HG02970 (cell line): Measurements from ENCODE around the gene MBOAT7.
"Not testable (repeated sequence)": the region's sequence is repeated elsewhere in the genome, so short reads cannot be mapped to it uniquely, and the experiment has no call there.

Source experiments
- ATAC-seq: cut with Tn5 transposase; IDR thresholded peaks from one replicate; pipeline ENCODE4 v1.9.1; 2021; ENCODE audit warnings: mild to moderate bottlenecking, moderate library complexity, moderate number of reproducible peaks; ENCODE audit not compliant: unreplicated experiment, low FRiP score

The MBOAT7 gene, protein sequence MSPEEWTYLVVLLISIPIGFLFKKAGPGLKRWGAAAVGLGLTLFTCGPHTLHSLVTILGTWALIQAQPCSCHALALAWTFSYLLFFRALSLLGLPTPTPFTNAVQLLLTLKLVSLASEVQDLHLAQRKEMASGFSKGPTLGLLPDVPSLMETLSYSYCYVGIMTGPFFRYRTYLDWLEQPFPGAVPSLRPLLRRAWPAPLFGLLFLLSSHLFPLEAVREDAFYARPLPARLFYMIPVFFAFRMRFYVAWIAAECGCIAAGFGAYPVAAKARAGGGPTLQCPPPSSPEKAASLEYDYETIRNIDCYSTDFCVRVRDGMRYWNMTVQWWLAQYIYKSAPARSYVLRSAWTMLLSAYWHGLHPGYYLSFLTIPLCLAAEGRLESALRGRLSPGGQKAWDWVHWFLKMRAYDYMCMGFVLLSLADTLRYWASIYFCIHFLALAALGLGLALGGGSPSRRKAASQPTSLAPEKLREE

DNA sequence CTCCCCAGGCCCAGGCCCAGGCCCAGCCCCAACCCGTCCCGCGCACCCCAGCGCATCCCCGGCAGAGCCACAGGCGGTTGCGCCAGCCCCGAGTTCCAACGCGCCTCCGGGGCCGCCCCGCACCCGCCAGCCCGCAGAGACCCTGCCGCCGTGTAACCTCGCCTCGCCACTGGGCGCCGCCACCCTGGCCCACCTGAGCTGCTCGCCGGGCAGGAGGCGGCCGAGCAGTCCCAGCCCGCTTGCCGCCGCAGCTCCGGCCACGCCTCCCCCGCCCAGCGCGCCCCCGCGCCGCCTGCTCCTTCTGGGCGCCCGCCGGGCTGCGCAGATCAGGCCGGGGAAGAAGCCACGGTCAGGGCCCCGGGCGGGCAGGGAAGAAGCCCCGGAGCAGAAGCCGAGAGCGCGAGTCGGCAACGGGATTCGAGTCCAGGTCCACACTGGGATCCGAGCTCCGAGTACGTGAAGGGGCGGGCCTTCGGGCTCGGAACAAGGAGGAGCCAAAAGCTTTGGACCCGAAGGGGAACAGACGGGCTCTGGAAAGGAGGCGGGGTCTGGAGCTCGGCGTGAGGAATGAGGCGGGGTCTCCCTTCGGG, at the start of gene MBOAT7:
TSS of gene MBOAT7 (minus strand) at position 436 of the 590 bp plus-strand sequence. CDS start 1,072 bp downstream, outside the sequence.
- peak; percentile 11 for ATAC-seq

DNA sequence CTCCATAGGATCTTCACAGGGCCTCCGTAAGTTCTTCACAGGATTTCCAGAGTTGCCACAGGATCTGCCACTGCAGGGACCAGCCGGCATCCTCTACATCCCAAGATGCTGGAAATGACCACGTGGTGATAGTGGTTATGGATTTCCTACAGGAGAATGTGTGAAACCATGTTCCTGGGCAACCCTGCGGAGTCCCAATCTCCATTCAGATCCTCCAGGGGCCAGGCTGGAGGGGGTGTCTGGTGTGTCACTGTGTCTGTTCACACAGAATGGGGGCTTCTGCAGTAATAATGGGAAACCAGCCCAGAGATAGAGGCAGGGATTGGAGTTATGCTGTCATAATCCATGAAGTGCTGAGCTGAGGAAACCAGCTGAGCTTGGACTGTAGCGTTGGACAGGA, 44.6 kb upstream of the MBOAT7 start:
- ATAC-seq, result no peak

DNA sequence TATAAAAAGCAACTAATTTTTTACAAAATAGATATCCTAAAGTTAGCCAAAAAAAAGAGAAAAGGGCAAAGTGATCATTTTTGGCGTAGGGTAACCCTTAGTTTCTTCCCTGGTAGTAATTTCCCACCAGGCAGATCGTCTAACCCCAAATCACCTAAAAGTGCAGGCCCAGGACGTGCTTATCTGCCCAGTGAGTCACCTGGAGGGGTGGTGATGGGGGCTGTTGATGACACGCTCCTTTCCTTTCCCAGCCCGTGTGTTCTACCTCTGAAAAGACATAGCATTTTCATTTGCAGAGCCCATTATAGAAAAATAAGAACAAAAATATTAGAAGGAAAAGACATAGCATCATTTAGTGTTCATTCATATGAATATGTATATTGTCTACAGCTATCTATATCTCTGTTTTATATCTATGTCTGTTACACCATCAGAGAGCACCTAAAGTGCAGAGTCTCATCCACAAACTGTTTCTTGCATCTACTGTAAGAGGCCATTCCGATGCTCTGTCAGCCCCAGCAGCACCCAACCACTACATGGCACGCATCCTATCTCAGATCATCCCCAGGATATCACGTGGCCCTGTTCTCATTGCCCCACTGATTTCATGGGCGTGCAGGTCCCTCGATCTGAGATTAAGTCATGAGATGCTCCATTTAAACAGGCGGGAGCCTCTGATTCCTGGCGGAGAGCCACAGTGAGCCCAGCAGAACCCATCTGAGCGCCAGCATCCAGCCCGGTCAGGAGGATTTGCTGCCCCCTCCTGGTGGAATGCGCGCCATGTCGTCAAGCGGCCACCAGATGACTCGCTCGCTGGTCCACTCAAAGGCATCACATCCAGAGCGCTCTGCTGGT, 41.9 kb upstream of the MBOAT7 start:
- ATAC-seq, result no peak

DNA sequence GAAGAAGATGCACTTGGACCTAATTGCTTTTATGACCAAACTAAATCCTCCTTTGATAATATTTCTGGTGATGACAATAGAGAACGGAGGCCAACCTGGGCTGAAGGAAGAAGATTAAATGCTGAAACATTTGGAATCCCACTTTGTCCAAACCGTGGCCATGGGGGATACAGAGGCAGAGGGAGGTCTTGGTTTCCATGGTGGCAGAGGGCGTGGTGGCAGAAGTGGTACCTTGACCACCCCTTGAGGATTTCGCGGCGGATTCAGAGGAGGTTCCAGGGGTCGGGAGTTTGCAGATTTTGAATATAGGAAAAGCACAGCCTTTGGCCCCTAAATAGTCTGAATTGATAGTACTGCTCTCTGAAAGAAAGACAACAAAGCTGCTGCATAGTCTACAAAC, 40.7 kb upstream of the MBOAT7 start:
- no peak for ATAC-seq

DNA sequence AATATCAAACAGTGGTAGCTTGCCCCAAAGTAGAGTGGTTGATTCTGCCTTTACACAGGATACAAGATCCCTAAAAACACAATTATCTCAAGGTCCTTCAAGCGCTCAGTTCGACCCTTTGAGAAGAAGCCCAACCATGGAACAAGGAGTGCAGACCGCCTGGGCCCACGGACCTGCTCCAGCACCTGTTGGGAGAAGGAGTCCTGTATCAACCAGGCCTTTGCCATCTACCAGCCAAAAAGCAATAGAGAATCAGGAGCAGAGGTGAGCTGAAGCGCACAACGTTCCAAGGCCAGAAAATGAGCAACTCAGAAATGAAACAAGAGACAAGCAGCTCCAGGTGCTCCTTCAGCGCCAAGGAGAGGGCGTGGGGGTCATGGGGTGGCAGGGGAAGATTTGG, 39.8 kb upstream of the MBOAT7 start:
- no peak for ATAC-seq

DNA sequence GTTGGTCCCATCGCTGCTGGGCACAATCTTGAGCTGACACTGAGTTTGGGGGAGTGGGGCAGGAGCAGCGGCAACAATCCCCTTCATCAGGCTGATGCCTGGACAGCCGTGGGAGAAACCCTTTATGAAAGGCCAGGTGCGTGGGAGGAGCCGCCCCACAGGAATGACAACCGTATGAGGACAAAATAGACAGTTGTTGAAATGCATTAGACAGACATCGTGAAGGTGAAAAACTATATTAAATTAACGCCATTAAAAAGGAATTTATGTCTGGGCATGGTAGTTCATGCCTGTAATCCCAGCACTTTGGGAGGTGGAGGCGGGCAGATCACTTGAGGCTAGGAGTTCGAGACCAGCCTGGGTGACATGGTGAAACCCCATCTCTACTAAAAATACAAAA, 35.2 kb upstream of the MBOAT7 start:
- not testable (repeated sequence) for ATAC-seq

DNA sequence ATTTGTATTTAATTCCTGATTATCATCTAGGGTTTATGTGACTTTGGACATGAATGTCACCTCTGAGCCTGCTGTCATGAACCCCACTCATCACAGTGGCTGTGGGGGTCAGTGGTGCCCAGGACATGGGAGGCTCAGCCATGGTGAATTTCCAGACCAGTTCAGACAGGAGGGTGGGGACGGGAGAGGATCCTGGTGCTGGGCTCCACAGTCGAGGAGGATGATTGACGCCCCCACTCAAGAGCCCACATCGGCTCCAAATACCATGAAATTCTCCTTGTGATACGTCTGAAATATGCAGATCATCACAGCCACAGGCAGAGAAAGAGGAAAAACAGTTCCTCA, 34.5 kb upstream of the MBOAT7 start:
- ATAC-seq, result not testable (repeated sequence)

DNA sequence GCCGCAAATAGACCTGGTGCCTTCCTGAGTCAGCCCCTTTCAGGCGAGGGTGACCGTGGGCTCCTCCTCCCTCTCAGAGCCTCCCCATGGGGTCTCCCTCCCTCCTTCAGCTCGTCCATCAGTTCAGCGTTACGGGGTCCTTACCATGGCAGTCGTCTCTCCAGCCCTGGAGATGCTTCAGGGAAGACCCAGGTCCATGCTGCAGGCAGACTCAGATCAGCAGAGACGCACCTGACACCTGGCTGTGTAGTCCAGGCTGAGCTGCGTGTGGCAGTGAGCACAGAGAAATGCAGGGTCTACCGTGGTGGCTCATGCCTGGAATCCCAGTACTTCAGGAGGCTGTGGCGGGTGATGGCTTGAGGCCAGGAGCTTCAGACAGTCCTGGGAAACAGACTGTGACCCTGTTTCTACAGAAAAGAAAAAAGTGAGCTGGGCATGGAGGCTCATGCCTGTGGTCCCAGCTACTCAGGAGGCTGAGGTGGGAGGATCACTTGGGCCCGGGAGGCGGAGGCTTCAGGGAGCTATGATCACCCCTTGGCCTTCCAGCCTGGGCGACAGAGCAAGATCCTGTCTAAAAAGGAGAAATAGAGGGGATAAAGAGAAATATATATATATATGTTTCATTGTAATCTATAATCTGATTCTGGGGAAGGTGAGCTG, 34.0 kb upstream of the MBOAT7 start:
- ATAC-seq, result not testable (repeated sequence)

DNA sequence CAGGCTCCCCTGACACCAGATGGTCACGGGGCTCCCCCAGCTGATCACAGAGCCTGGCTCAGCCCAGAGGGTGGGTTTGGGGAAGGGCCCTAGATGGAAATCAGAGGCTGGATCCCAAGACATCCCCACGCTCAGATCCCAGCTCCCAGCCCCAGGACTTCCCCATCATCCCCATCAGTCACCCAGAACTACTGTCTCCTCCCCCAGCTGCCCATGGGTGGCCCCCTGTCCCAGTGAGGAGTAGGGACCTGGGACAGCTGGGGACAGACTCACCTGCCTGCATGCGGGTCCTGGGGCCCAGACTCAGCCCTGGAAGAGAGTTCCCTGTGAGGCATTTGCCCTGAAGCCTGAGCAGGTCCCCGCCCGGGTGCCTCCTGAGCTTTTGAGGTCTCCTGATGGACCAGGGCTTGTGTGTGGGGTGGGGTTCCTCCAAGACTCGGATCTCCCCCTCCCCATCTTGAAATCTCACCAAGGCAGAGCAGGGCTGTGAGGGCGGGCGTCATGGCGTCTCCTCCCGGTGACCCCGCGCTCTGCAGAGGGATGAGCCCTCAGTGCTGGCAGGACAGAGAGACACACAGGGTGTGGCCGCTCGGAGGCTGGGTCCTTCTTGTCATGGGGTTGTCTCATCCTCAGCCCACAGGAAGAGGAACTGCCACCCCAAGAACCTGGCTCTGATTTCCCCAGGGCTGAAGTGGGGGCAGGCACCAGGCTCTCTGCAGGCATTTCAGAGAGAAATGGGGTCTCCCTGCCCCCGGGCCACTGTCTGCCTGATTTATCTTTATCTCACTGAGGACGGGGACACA, 33.3 kb upstream of the MBOAT7 start, which contains the start of gene LILRB3:
TSS of gene LILRB3 (minus strand) at position 534 of the 803 bp plus-strand sequence. CDS start at position 503, 31 bp downstream.
- not testable (repeated sequence) for ATAC-seq

DNA sequence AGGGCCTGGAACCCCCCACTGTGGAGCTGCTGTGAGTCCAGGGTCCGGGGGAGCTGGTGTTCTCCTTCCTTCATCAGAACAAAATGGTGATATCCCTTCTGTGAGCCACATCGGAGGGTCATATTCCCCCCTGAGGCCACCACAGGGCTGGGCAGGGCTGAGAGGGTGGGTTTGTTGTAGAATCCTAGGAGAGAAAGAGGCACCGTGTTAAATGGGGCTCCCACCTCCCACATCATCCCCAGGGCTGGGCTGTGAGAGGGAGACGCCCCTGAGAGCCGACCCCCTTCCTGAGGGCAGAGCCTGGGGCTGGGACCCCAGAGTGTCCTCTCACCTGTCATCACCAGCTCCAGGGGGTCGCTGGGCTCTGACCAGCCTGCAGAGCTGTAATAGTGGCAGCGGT, 32.6 kb upstream of the MBOAT7 start:
- not testable (repeated sequence) for ATAC-seq

DNA sequence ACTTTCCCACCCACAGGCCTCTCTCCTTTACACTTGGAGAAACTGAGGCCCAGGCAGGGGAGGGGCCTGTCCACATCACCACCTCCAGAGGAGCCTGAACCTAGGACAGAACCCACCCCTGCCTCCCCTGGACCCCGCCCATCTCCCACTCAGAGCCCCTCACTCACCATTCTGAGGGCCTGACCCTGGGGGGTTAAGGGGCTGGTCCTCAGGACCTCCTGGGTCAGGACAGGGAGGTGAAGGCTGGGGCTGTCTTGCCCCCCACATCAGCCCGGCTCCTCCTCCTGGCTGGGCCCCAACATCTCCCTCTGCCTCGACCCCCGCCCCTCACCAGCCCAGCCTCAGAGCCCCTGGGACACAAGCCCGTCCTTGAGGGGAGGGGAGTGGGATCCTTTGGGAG, 30.3 kb upstream of the MBOAT7 start:
- not testable (repeated sequence) for ATAC-seq

DNA sequence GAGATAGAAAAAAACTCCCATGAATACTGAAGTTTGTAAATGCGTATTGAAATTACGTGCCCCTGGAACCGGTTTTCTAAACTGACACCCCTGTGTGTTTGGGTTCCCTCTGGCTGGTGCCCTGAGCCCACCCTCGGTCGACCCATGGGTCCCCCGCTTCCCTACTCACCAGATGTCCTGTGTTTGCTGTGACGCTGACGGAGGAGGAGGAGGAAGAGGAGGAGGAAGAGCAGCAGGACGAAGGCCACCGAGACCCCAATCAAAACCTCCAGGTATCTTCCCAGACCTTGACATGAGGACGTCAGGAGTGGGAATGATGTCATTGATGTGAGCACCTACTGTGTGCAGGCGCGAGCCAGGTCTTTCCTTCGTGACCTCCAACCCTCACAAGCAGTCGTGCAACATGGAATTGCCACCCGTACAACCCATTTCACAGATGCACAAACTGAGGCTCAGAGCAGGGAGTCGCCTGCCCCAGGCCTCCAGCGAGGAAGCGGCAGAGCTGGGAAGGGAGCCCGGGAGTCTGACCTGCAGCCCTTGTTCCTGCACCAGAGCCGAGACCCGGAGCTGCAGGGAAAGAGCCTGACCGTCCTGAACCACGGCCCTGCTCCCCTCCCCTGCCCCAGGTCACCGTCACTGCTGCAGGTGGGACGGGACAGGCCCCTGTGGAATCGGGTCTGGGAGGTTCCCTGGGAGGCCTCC, 29.7 kb upstream of the MBOAT7 start:
- no peak for ATAC-seq

DNA sequence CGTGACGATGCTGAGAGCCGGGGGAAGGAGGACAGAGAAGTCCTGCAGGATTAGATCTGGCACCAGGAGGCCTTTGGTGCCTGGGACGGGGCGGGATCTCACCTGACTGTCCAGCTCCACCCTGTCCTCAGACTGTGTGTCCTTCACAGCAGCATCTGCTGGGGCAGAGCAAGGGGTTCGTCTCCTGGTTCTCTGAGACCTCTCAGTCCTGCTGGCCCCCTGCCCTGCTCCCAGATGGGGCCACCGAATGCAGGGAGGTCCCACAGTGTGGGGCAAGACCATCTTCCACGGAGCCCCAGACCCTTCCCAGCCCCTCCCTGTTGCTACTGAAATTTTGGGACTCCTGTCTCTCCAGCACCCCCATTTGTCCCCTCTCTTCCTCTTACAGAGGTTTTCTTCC, 28.9 kb upstream of the MBOAT7 start:
- ATAC-seq, result no peak

DNA sequence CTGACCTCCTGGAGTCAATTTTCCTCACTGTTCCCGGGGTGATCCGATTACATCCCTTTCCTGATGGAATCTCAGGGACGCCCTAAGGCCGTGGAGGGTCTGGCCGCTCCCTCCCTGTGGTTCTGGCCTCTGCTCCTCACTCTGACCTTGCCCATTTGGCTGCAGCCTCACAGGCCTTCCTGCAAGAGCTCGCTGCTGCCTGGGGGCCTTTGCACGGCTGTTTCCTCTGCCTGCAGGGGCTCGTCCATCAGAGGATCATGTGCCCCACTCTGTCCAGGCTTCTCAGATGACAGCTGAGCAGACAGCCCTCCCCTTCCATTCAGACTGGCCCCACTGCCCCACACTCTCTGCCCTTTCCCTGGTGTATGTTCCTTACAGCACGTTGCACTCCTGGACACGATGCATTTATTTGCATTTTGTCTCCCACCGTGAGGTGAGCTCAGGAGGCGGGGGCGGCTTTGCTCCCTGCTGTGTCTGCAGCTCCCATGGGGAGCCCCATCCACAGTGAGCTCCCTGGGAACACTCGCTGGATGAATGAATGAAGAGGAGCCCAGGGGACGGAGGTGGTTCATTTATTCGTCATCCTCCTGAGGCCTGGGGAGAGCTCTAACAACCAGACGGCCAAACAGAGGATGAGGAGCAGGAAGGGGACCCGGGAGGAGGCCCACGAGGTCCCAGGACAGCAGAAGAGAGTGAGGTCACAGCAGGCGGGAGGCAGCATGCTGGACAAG, 28.3 kb upstream of the MBOAT7 start:
- ATAC-seq, result not testable (repeated sequence)

DNA sequence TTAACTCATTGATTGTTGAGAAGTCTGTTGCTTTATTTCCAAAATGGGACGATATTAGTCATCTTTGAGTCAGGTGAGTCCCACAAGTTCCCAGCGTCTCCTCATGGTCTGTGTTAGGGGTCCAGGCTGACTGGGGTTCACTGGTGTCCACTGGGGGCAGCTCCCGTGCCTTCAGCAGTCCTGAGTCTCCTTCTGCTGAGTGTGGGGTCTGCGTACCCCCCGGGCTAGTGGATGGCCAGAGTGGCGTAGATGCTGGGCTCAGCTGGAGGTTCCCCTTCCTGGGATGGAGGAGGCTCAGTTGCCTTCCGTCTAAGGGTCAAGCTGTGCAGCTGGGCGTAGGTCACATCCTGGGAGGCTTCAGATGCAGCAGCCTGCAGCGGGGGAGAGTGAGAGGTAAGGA, 27.5 kb upstream of the MBOAT7 start:
- no peak for ATAC-seq

DNA sequence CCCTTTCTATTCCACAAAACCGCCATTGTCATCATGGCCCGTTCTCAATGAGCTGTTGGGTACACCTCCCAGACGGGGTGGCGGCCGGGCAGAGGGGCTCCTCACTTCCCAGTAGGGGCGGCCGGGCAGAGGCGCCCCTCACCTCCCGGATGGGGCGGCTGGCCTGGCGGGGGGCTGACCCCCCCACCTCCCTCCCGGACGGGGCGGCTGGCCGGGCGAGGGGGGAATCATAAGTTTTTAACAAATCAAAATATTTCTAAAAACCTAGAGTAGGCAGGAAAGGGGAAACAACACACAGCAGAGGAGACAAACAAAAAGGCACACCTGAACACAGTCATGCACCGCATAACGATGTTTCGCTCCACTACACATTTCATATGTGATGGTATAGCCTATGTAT, 25.4 kb upstream of the MBOAT7 start:
- not testable (repeated sequence) for ATAC-seq

DNA sequence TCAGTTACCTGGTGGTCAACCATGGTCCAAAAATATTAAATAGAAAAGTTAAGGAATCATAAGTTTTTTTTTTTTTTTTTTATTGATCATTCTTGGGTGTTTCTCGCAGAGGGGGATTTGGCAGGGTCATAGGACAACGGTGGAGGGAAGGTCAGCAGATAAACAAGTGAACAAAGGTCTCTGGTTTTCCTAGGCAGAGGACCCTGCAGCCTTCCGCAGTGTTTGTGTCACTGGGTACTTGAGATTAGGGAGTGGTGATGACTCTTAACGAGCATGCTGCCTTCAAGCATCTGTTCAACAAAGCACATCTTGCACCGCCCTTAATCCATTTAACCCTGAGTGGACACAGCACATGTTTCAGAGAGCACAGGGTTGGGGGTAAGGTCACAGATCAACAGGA, 24.8 kb upstream of the MBOAT7 start:
- ATAC-seq, result not testable (repeated sequence)

DNA sequence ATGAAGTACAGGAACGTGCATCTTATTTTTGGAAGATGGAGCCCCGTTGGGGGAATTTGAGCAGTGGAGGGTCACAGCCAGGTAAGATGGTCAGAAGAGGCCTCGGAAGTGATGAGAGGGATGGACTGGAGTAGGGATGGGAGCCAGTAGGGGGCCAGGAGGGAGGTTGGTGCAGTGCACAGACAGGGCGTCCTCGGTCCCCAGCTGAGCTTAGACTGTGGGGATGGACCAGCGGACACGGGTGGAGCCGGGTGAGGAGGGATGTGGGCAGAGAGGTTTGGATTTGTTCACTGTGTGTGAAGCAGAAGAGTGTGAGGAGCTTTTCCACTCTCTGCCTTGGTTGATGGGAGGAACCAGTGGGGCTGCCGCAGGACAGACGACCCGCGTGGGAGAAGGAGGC, 21.9 kb upstream of the MBOAT7 start:
- ATAC-seq, result no peak
